Amygdala (tissue), 56 donors: Measurements from ENCODE around the gene MED16.
A peak's percentile ranks its signal among the peaks of the same experiment; 100 is the strongest.

Source experiments
- DNase-seq, 56 donors: peaks; one replicate each; lab custom pipeline; 2025; lab: John Stamatoyannopoulos, UW

Gene MED16

GRCh38 chr19:875265-875879, 17.6 kb downstream of the MED16 start:
- no peak for DNase-seq

- no peak for DNase-seq
Measured at GRCh38 chr19:873561-874041, 19.4 kb downstream of the MED16 start.

- DNase-seq: no peak
Measured at GRCh38 chr19:873084-873483, 19.9 kb downstream of the MED16 start.

- DNase-seq: peak in 1 of 56 donors; percentile 11
Measured at GRCh38 chr19:872266-872951, 20.6 kb downstream of the MED16 start.

- no peak for DNase-seq
Measured at GRCh38 chr19:871446-872265, 21.3 kb downstream of the MED16 start.

- DNase-seq: peak in 25 of 56 donors; percentile 11 to 71 (median 32)
Measured at GRCh38 chr19:870963-871401, 22.0 kb downstream of the MED16 start.

GRCh38 chr19:870314-870713, 22.7 kb downstream of the MED16 start:
- DNase-seq: no peak

- DNase-seq: no peak
Measured at GRCh38 chr19:869245-870177, 23.5 kb downstream of the MED16 start.

GRCh38 chr19:868458-869244, 24.3 kb downstream of the MED16 start:
- DNase-seq: no peak

- DNase-seq: no peak
Measured at GRCh38 chr19:867855-868457, 25.0 kb downstream of the MED16 start.

GRCh38 chr19:867301-867793, 25.6 kb downstream of the MED16 start:
- DNase-seq: no peak

- DNase-seq: no peak
Measured at GRCh38 chr19:866769-867300, 26.2 kb downstream of the MED16 start.

GRCh38 chr19:863315-863620, 29.7 kb downstream of the MED16 start:
- no peak for DNase-seq

GRCh38 chr19:862581-863314, 30.2 kb downstream of the MED16 start:
- DNase-seq: peak in 7 of 56 donors; percentile 14 to 55 (median 17)

- DNase-seq: peak in 1 of 56 donors; percentile 70
Measured at GRCh38 chr19:861756-862580, 31.0 kb downstream of the MED16 start.

GRCh38 chr19:861141-861755, 31.7 kb downstream of the MED16 start:
- no peak for DNase-seq
